ENCODE results near the gene NOX1.

DNA sequence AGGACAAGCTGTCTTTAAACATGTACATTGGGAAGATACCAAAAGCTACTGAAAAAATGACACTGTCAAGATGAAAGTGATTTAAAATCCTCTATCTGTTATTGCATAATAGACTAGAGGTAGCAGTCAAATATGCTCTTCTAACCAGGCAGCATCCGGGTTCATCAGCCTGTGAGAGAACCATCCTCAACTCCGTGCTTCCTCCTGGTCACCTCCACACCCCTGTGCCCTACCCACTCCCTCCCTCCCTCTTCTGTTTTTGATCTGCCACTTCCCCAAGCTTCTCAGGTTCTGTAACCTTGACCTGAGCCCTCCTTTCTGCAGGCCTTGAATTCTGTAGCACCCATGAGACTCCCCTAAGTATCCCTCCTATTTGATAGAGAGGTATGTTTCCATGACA lies 5.9 kb downstream of the NOX1 start:
- TF ChIP-seq, protein P1, sequence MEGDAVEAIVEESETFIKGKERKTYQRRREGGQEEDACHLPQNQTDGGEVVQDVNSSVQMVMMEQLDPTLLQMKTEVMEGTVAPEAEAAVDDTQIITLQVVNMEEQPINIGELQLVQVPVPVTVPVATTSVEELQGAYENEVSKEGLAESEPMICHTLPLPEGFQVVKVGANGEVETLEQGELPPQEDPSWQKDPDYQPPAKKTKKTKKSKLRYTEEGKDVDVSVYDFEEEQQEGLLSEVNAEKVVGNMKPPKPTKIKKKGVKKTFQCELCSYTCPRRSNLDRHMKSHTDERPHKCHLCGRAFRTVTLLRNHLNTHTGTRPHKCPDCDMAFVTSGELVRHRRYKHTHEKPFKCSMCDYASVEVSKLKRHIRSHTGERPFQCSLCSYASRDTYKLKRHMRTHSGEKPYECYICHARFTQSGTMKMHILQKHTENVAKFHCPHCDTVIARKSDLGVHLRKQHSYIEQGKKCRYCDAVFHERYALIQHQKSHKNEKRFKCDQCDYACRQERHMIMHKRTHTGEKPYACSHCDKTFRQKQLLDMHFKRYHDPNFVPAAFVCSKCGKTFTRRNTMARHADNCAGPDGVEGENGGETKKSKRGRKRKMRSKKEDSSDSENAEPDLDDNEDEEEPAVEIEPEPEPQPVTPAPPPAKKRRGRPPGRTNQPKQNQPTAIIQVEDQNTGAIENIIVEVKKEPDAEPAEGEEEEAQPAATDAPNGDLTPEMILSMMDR (conservative IDR thresholded peaks at IDR 0.05; ENCODE audit: low read depth, low read length): no peak
- no peak for TF ChIP-seq EZH2 (IDR thresholded peaks at IDR 0.05; ENCODE audit: borderline replicate concordance, low read depth, low read length, poor library complexity, severe bottlenecking)

Measured in A673 (cell line).